ENCODE measurements around the gene FAM117B.
"Not testable (repeated sequence)": the region's sequence is repeated elsewhere in the genome, so short reads cannot be mapped to it uniquely, and the experiment has no call there.

FAM117B gene

GRCh38 chr2:202704248-202704647, 69.5 kb downstream of the FAM117B start:
- no peak for DNase-seq

GRCh38 chr2:202705446-202706020, 70.8 kb downstream of the FAM117B start:
- no peak for DNase-seq

DNA sequence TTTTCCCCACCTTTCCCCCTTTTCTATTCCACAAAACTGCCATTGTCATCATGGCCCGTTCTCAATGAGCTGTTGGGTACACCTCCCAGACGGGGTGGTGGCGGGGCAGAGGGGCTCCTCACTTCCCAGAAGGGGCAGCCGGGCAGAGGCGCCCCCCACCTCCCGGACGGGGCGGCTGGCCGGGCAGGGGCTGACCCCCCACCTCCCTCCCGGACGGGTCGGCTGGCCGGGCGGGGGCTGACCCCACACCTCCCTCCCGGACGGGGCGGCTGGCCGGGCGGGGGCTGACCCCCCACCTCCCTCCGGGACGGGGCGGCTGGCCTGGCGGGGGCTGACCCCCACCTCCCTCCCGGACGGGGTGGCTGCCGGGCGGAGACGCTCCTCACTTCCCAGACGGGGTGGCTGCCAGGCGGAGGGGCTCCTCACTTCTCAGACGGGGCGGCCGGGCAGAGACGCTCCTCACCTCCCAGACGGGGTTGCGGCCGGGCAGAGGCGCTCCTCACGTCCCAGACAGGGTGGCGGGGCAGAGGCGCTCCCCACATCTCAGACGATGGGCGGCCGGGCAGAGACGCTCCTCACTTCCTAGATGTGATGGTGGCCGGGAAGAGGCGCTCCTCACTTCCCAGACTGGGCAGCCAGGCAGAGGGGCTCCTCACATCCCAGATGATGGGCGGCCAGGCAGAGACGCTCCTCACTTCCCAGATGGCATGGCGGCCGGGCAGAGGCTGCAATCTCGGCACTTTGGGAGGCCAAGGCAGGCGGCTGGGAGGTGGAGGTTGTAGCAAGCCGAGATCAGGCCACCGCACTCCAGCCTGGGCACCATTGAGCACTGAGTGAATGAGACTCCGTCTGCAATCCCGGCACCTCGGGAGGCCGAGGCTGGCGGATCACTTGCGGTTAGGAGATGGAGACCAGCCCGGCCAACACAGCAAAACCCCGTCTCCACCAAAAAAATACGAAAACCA, 80.5 kb downstream of the FAM117B start:
- not testable (repeated sequence) for DNase-seq

DNA sequence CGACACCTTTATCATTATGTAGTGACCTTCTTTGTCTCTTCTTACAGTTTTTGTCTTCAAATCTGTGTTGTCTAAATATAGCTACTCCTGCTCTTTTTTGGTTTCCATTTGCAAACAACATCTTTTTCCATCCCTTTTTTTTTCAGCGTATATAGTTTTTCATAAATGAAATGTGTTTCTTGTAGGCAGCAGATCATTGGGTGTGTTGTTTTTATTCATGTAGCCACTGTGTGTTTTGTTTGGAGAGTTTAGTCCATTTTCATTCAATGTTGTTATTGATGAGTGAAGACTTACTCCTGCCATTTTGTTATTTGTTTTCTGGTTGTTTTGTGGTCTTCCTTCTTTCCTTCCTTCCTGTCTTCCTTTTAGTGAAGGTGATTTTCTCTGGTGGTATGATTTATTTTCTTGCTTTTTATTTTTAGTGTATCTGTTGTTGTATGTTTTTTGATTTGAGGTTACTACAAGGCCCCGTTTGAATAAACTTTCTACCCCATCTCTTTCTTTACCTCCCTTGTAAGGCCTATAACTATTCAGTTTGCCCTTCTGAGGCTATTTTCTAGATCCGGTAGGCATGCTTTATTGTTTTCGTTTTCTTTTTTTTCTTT, 81.4 kb downstream of the FAM117B start:
- DNase-seq, result no peak

GRCh38 chr2:202716953-202717597, 82.3 kb downstream of the FAM117B start:
- no peak for DNase-seq

DNA sequence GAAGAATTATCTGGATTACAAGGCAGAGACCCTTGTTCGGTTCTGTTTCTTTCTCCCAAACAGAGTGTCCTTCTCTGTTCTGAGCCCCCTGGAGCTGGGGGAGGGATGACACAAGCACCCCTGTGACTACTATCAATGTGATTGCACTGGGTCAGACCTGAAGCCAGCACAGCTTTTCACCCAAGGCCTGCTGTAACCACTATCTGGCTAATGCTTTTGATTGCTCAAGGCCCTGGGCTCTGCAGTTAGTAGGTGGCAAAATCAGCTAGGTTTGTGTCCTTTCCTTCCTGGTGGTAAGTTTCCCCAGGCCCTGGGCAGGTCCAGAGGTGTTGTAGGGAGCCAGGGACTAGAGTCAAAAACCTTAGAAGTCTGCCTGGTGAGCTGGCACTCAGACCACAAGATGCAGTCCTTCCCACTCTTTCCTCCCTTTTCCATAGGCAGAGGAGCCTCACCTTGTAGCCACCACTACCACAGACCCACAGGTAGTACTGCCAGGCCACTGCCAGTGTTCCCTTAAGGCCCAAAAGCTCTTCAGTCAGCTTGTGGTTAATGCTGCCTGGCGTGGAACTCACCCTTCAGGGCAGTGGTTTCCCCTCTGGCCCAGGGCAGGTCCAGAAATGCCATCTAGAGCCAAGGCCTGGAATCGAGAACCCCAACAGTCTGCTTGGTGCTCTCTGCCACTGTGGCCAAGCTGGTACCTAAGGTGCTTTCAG, 83.0 kb downstream of the FAM117B start:
- no peak for DNase-seq

GRCh38 chr2:202718614-202719013, 83.8 kb downstream of the FAM117B start:
- DNase-seq, result no peak

DNA sequence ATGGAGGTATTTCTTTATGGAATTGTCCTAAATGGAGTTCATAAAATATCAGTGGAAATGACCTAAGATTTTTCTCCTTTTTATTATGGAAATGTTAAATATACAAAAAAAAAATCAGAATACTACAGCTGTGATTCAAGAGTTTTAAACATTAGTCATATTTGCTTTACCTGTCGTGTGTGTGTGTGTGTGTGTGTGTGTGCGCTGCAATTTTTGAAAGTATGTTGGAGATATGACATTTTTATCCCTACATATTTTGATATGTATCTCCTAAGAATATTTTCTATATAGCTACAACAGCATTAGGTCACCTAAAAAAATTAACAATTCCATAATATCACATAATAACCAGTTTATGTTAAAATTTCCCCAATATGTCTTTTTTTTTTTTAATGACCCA, 85.5 kb downstream of the FAM117B start:
- DNase-seq, result no peak

DNA sequence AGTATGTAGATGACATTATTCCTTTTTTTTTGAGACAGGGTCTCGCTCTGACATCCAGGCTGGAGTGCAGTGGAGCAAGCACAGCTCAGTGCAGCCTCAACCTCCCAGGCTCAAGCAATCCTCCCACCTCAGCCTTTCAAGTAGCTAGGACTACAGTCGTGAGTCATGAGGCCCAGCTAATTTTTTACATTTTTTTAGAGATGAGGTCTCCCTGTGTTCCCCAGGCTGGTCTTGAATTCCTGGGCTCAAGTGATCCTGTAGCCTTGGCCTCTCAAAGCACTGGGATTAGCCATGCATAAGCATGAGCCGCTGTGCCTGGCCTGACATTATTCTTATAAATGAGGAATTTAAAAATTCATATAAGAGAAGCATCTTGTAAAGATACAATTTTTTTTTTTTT, 86.9 kb downstream of the FAM117B start:
- no peak for DNase-seq

- DNase-seq, result no peak
These were observed 89.0 kb downstream of the FAM117B start for GRCh38 chr2:202723746-202724145.

DNA sequence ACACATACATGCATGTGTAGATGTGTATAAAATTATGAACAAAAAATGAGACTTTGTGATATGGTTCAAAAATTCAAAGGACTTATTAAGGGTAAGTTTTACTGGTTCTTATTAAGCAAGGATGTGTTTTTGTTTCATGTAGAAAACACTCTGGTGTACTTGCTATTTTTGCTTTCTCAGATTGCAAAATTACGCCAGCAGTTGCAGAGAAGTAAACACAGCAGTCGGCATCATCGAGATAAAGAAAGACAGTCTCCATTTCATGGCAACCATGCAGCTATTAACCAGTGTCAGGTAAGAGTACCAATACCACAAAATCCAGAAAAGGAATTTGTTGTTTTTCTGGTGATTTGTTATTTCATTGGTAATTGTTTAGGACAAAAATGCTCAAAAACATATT, 91.3 kb downstream of the FAM117B start:
- DNase-seq, result no peak

DNA sequence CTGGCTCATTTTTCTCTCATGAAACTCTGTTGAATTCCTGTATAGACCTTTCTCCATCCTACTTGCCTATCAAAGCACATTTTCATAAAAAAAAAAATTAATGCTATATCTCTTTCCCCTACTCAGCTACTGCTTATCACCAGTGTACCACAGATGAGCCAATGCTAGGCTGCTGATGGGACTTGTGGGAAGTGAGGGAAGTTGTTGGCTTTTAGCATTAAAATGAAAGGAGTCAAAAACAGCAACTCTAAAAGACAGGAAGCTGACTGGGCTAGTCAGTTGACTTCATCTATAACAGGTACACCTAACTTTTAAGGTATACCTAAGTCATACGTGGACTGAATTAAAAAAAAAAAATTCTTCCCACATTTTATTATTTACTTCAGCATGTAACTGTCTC, 102.1 kb downstream of the FAM117B start:
- no peak for DNase-seq

GRCh38 chr2:202743613-202744012, 108.8 kb downstream of the FAM117B start:
- DNase-seq, result no peak

- no peak for DNase-seq
These were observed 114.7 kb downstream of the FAM117B start for GRCh38 chr2:202749477-202749876.

GRCh38 chr2:202750763-202751427, 116.1 kb downstream of the FAM117B start:
- no peak for DNase-seq

GRCh38 chr2:202752071-202752470, 117.3 kb downstream of the FAM117B start:
- no peak for DNase-seq

DNA sequence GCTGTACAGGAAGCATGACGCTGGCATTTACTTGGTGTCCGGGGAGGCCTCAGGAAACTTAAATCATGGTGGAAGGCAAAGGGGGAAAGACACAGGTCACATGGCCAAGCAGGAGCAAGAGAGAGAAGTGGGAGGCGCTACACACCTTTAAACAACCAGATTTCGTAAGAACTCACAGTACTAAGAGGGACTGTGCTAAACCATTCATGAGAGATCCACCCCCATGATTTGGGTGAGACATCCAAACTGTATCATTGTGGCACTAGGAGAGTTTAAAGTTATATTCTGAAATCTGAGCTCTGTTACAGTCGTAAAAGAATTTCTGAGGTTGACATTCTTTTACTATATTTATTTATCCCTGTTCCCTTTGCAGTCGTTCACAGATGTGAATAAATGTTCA, 120.2 kb downstream of the FAM117B start:
- no peak for DNase-seq

GRCh38 chr2:202756598-202756997, 121.8 kb downstream of the FAM117B start:
- no peak for DNase-seq

- no peak for DNase-seq
These were observed 122.6 kb downstream of the FAM117B start for GRCh38 chr2:202757339-202757738.

- DNase-seq, result no peak
These were observed 123.4 kb downstream of the FAM117B start for GRCh38 chr2:202758128-202758527.

- DNase-seq, result no peak
These were observed 123.8 kb downstream of the FAM117B start for GRCh38 chr2:202758604-202759003.

DNA sequence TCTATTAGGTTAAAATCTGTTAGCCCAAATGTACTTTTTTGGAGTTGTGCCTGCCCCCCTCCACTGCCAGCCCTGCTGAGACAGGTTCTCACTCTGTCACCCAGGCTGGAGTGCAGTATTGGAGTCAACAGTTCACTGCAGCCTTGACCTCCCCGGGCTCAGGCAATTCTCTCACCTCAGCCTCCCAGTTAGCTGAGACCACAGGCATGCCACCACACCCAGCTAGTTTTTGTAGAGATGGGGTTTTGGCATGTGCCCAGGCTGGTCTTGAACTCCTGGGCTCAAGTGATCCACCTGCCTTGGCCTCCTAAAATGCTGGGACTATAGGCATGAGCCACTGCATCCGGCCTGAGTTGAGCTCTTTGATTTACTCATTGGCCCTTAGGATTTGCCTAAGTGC, 126.1 kb downstream of the FAM117B start:
- peak in 1 of 5 experiments; percentile 7 for DNase-seq

Data from T-helper 2 cell (primary cell).